NB4 (cell line): Measurements from ENCODE around the gene PIK3R3.

Experiments used
- MAX ChIP-seq: IDR thresholded peaks from 2 replicates; pipeline ENCODE4 v1.6.1; 2011; ENCODE audit warnings: low read depth, low read length
- MYC ChIP-seq: IDR thresholded peaks from 2 replicates; pipeline ENCODE4 v1.6.1; 2011; ENCODE audit warnings: low read depth, low read length
- POLR2A ChIP-seq: IDR thresholded peaks from 2 replicates; pipeline ENCODE4 v1.6.1; 2011; ENCODE audit warnings: mild to moderate bottlenecking; ENCODE audit not compliant: insufficient read length; ENCODE audit errors: extremely low read depth
- TF ChIP-seq, protein P1 (sequence below): IDR thresholded peaks from one replicate; pipeline ENCODE4 v1.5.1; 2012; ENCODE audit warnings: low read depth, low read length

- TF ChIP-seq, protein P1, sequence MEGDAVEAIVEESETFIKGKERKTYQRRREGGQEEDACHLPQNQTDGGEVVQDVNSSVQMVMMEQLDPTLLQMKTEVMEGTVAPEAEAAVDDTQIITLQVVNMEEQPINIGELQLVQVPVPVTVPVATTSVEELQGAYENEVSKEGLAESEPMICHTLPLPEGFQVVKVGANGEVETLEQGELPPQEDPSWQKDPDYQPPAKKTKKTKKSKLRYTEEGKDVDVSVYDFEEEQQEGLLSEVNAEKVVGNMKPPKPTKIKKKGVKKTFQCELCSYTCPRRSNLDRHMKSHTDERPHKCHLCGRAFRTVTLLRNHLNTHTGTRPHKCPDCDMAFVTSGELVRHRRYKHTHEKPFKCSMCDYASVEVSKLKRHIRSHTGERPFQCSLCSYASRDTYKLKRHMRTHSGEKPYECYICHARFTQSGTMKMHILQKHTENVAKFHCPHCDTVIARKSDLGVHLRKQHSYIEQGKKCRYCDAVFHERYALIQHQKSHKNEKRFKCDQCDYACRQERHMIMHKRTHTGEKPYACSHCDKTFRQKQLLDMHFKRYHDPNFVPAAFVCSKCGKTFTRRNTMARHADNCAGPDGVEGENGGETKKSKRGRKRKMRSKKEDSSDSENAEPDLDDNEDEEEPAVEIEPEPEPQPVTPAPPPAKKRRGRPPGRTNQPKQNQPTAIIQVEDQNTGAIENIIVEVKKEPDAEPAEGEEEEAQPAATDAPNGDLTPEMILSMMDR = no peak
- no peak for TF ChIP-seq POLR2A
- TF ChIP-seq MAX = no peak
- no peak for TF ChIP-seq MYC
Measured at GRCh38 chr1:46030876-46031660, 101.4 kb downstream of the PIK3R3 start.
